K562 (cell line): ENCODE measurements around the gene PYROXD2. TPM values are rescaled to one million over a fixed set of nuclear protein-coding genes. Genes with fewer than 3 reads are reported as not detected.

Experiments used
- BCL6 ChIP-seq: fragments of 250-450 bp; sonication (Bioruptor Pico); IDR thresholded peaks from 2 replicates; pipeline ENCODE4 v1.4.0; 2020
- CBFA2T2 ChIP-seq: fragments of 450-650 bp; conservative IDR thresholded peaks from 2 replicates; pipeline ENCODE4 v1.6.1; 2017; ENCODE audit warnings: mild to moderate bottlenecking
- ESRRB ChIP-seq: fragments of 250-450 bp; sonication (Bioruptor Pico); IDR thresholded peaks from 2 replicates; pipeline ENCODE4 v1.5.0; 2020; ENCODE audit warnings: mild to moderate bottlenecking, moderate library complexity, borderline replicate concordance
- MAFF ChIP-seq: IDR thresholded peaks from 2 replicates; pipeline ENCODE4 v1.6.1; 2012; ENCODE audit warnings: low read length, improper control_type of control experiment
- MIER1 ChIP-seq: fragments of 450-650 bp; IDR thresholded peaks from 2 replicates; pipeline ENCODE4 v1.6.1; 2016; ENCODE audit warnings: antibody characterized with exemption, mild to moderate bottlenecking, low read depth
- NFIC ChIP-seq: fragments of 450-650 bp; IDR thresholded peaks from 2 replicates; pipeline ENCODE4 v1.6.1; 2017; ENCODE audit warnings: mild to moderate bottlenecking, inconsistent platforms
- NFIX ChIP-seq: fragments of 250-450 bp; sonication (Bioruptor Pico); IDR thresholded peaks from 2 replicates; pipeline ENCODE4 v1.4.0; 2020; ENCODE audit warnings: low read depth, mild to moderate bottlenecking, moderate library complexity
- POLR2A ChIP-seq: fragments of 450-650 bp; conservative IDR thresholded peaks from 2 replicates; pipeline ENCODE4 v1.6.1; 2016
- POLR3A ChIP-seq: IDR thresholded peaks from 2 replicates; pipeline ENCODE4 v1.6.1; 2011; ENCODE audit warnings: borderline replicate concordance, mild to moderate bottlenecking, moderate library complexity; ENCODE audit not compliant: insufficient read length, insufficient read depth; ENCODE audit errors: extremely low read depth
- SRSF1 ChIP-seq: fragments of 200-400 bp; formaldehyde crosslinking; IDR thresholded peaks from 2 replicates; pipeline ENCODE4 v1.6.1; 2017; ENCODE audit warnings: mild to moderate bottlenecking, low read depth, low read length, moderate library complexity
- ZSCAN32 ChIP-seq: fragments of 450-650 bp; formaldehyde crosslinking; IDR thresholded peaks from 2 replicates; pipeline ENCODE4 v1.4.0; 2020; ENCODE audit warnings: mild to moderate bottlenecking, moderate library complexity
- polyA plus RNA-seq, 8 experiments: library from polyadenylated mRNA; depleted of rRNA in 4 of 8; stranded (reverse) in 5 of 8; unstranded in 3 of 8; fragments of >200 nt; fragmentation: Nextera tagmentation in 2 of 8; fragmentation: Illumina TruSeq in 1 of 8; extraction: Ambion mirVana in 2 of 8; extraction: Trizol in 1 of 8; gene quantifications; 2 replicates each; pipeline versions ENCODE4 v1.2.1 to v1.2.3, GENCODE V29; 2011 to 2014; ENCODE audit warnings: inconsistent platforms in 1 of 8, missing spikeins in 1 of 8
- total RNA-seq, 7 experiments: library from RNA; depleted of rRNA in 6 of 7; stranded (reverse); fragments of >200 nt in 6 of 7; fragmentation: Illumina TruSeq in 2 of 7; extraction: Trizol in 2 of 7; gene quantifications; 2 replicates each; pipeline versions ENCODE4 v1.2.1 to v1.2.3, GENCODE V29; 2011 to 2021; ENCODE audit warnings: low replicate concordance in 1 of 7
- TF ChIP-seq, protein P1 (sequence below): sonication (generic); formaldehyde crosslinking; IDR thresholded peaks from 2 replicates; pipeline ENCODE4 v1.8.0; 2022; ENCODE audit warnings: mild to moderate bottlenecking, low read depth, missing genetic modification reagents
- TF ChIP-seq, protein P2 (sequence below): fragments of 450-650 bp; IDR thresholded peaks from 2 replicates; pipeline ENCODE4 v1.6.1; 2016; ENCODE audit warnings: mild to moderate bottlenecking, moderate library complexity
- TF ChIP-seq, protein P3 (sequence below): fragments of 450-650 bp; IDR thresholded peaks from 2 replicates; pipeline ENCODE4 v1.6.1; 2016; ENCODE audit warnings: antibody characterized with exemption

Gene PYROXD2
- total and polyA plus RNA-seq, 9 of the 15 experiments (the other 6 are each of a cell fraction or from before 2014, with no cell fraction given): 0.14 to 1.4 (median 0.58) TPM

DNA sequence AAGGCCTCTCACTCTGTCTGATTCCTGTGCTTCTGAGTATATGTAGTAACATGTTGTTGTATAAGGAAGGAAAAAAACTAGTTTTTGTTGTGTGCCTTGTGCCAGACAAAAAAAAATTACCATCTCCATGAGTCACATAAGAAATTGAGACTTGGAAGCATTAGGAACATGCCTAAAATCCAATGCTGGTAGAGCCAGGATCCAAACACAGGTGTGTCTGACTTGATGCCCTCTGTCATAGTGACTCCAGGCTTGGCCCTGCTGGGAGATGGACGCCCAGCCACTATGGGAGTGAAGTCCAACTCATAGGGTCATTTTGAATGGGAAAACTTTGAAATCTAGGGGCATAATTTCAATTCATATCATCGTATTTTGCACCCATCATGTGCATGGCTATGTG is 38.0 kb downstream of the PYROXD2 start (continued):
- TF ChIP-seq, protein P1, sequence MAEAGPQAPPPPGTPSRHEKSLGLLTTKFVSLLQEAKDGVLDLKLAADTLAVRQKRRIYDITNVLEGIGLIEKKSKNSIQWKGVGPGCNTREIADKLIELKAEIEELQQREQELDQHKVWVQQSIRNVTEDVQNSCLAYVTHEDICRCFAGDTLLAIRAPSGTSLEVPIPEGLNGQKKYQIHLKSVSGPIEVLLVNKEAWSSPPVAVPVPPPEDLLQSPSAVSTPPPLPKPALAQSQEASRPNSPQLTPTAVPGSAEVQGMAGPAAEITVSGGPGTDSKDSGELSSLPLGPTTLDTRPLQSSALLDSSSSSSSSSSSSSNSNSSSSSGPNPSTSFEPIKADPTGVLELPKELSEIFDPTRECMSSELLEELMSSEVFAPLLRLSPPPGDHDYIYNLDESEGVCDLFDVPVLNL: no peak
- TF ChIP-seq MAFF (no peak), ESRRB (no peak), POLR3A (no peak), SRSF1 (no peak), CBFA2T2 (no peak), NFIX (no peak), MIER1 (no peak), POLR2A (no peak), BCL6 (CRISPR knock-in tag) (no peak), ZSCAN32 (no peak), NFIC (no peak)
- TF ChIP-seq, protein P2, sequence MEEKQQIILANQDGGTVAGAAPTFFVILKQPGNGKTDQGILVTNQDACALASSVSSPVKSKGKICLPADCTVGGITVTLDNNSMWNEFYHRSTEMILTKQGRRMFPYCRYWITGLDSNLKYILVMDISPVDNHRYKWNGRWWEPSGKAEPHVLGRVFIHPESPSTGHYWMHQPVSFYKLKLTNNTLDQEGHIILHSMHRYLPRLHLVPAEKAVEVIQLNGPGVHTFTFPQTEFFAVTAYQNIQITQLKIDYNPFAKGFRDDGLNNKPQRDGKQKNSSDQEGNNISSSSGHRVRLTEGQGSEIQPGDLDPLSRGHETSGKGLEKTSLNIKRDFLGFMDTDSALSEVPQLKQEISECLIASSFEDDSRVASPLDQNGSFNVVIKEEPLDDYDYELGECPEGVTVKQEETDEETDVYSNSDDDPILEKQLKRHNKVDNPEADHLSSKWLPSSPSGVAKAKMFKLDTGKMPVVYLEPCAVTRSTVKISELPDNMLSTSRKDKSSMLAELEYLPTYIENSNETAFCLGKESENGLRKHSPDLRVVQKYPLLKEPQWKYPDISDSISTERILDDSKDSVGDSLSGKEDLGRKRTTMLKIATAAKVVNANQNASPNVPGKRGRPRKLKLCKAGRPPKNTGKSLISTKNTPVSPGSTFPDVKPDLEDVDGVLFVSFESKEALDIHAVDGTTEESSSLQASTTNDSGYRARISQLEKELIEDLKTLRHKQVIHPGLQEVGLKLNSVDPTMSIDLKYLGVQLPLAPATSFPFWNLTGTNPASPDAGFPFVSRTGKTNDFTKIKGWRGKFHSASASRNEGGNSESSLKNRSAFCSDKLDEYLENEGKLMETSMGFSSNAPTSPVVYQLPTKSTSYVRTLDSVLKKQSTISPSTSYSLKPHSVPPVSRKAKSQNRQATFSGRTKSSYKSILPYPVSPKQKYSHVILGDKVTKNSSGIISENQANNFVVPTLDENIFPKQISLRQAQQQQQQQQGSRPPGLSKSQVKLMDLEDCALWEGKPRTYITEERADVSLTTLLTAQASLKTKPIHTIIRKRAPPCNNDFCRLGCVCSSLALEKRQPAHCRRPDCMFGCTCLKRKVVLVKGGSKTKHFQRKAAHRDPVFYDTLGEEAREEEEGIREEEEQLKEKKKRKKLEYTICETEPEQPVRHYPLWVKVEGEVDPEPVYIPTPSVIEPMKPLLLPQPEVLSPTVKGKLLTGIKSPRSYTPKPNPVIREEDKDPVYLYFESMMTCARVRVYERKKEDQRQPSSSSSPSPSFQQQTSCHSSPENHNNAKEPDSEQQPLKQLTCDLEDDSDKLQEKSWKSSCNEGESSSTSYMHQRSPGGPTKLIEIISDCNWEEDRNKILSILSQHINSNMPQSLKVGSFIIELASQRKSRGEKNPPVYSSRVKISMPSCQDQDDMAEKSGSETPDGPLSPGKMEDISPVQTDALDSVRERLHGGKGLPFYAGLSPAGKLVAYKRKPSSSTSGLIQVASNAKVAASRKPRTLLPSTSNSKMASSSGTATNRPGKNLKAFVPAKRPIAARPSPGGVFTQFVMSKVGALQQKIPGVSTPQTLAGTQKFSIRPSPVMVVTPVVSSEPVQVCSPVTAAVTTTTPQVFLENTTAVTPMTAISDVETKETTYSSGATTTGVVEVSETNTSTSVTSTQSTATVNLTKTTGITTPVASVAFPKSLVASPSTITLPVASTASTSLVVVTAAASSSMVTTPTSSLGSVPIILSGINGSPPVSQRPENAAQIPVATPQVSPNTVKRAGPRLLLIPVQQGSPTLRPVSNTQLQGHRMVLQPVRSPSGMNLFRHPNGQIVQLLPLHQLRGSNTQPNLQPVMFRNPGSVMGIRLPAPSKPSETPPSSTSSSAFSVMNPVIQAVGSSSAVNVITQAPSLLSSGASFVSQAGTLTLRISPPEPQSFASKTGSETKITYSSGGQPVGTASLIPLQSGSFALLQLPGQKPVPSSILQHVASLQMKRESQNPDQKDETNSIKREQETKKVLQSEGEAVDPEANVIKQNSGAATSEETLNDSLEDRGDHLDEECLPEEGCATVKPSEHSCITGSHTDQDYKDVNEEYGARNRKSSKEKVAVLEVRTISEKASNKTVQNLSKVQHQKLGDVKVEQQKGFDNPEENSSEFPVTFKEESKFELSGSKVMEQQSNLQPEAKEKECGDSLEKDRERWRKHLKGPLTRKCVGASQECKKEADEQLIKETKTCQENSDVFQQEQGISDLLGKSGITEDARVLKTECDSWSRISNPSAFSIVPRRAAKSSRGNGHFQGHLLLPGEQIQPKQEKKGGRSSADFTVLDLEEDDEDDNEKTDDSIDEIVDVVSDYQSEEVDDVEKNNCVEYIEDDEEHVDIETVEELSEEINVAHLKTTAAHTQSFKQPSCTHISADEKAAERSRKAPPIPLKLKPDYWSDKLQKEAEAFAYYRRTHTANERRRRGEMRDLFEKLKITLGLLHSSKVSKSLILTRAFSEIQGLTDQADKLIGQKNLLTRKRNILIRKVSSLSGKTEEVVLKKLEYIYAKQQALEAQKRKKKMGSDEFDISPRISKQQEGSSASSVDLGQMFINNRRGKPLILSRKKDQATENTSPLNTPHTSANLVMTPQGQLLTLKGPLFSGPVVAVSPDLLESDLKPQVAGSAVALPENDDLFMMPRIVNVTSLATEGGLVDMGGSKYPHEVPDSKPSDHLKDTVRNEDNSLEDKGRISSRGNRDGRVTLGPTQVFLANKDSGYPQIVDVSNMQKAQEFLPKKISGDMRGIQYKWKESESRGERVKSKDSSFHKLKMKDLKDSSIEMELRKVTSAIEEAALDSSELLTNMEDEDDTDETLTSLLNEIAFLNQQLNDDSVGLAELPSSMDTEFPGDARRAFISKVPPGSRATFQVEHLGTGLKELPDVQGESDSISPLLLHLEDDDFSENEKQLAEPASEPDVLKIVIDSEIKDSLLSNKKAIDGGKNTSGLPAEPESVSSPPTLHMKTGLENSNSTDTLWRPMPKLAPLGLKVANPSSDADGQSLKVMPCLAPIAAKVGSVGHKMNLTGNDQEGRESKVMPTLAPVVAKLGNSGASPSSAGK: no peak
- TF ChIP-seq, protein P3, sequence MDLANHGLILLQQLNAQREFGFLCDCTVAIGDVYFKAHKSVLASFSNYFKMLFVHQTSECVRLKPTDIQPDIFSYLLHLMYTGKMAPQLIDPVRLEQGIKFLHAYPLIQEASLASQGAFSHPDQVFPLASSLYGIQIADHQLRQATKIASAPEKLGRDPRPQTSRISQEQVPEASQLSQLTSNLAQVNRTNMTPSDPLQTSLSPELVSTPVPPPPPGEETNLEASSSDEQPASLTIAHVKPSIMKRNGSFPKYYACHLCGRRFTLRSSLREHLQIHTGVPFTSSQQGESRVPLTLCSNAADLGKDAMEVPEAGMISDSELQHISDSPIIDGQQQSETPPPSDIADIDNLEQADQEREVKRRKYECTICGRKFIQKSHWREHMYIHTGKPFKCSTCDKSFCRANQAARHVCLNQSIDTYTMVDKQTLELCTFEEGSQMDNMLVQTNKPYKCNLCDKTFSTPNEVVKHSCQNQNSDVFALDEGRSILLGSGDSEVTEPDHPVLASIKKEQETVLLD: no peak
- TF ChIP-seq, all 486 proteins: peak for 0
